Fibroblast of peridontal ligament (primary cell): ENCODE results near the gene ZNF148.
A peak's percentile ranks its signal among the peaks of the same experiment; 100 is the strongest.

Source experiments
- DNase-seq: peaks from one replicate; pipeline ENCODE4 v3.0.0-alpha.2; 2010; ENCODE audit errors: extremely low read depth

Gene ZNF148

DNA sequence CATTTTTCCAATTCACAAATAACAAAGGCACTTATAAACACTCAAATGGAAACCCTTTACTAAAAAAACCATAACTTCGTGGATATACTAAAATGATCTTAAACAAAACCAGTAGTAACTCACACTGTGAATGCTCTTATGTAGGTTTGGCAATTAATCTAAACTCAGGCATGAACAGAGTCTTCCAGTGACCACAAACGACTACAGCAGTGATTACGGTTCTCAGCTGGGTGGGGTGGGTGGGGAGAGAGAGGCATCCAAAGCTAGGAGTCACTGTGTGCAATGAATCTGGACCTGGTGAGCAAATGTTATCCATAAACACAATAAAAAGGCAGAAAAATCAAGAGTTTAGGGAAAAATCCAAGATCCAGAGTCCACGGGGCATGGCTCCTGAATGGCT, 183.9 kb downstream of the ZNF148 start:
- peak; percentile 75 for DNase-seq

GRCh38 chr3:125190786-125191185, 184.3 kb downstream of the ZNF148 start:
- DNase-seq = no peak

GRCh38 chr3:125189378-125190165, 185.6 kb downstream of the ZNF148 start:
- no peak for DNase-seq

DNA sequence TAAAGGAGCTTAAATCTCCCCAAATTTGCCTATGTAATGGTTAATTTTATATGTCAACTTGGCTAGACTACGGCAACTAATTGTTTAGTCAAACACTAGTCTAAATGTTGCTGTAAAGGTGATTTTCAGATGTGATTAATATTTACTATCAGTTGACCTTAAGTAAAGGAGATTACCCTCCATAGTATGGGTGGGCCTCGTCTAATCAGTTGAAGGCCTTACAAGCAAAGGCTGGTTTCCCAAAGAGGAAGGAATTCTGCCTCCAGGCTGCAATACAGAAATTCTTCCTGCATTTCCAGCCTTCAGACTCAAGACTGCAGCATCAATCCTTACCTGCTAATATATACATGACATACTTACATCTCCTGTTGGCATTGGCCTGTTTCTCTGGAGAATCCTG, 186.2 kb downstream of the ZNF148 start:
- no peak for DNase-seq

- DNase-seq = no peak
These were observed 187.6 kb downstream of the ZNF148 start for GRCh38 chr3:125187599-125187910.

DNA sequence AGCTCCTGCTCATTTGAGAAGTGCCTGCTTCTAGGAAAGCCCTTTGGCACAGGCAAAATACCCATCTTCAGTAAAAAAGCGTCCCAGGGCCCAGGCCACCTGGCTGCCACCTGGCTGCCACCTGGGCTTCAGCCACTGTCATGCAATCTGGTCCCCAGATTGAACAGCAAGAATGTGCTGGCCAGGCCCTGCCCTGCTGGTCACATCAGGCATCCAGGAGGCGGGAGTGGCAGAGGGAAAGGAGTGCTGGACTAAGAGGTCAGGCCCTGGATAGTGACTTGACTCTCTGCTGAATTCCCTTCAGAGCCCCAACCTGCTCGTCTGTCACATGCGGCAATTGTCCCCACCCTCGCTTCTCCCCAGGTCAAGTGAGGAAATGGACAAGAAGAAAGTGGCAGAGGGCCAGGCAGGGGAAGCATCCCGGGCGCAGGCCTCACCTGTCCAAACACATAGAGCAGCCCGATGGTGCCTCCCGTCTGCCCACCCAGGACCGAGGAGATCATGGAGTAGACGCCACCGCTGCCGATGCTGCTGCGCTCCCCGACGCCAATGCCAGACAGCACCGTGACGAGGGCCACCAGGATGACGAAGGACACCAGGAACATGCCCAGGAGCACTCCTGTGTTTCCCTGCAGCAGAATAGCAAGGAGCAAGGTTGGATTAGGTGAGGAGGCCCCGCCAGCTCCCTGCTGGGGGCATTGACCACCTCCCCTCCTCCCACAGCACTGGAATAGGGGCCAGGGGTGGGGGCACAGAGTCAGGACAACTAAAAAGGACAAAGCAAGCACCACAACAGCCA, 188.1 kb downstream of the ZNF148 start:
- DNase-seq = no peak

DNA sequence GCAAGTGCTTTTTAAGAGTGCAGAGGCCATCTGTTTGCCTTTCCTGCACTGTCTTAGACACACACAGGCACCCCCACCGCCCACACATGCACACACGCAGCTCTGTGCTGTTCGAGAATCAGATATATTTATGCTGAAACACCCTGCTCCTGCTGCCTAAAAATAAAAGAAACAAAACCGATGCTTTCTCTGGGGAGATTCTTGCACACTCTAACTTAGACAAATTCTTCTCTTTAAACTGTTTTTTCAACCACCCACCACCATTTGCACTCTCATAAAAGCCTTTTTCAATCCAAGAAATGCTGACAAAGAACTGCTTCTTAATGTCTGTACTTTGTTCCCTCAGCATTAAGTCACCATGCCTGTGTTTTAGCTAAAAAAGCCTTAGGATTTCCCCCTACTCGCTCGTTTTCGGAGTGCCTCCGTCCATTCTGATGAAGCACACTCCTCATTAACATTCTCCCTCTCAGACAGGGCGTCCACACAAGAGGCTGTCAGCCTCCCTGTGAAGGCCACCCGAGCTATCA, 188.8 kb downstream of the ZNF148 start:
- peak; percentile 54 for DNase-seq

DNA sequence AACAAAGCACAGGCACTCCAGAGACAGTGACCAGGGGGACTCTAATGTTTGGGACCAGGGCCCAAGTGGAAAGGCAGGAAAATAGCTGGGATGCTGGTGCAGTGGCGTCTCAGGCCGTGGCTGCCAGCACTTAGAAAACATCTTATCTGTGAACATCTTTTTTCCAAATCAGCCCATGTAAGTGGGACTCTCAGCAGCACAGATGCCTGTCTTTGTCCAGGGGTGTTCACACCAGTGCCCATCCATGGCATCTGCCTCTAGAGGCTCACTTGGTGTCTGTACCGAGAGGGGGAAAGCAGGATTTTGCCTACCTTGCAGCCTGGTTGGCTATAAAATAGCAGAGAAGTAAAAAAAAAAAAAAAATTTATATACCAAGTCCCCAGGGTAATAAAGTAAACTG, 189.3 kb downstream of the ZNF148 start:
- DNase-seq = no peak

DNA sequence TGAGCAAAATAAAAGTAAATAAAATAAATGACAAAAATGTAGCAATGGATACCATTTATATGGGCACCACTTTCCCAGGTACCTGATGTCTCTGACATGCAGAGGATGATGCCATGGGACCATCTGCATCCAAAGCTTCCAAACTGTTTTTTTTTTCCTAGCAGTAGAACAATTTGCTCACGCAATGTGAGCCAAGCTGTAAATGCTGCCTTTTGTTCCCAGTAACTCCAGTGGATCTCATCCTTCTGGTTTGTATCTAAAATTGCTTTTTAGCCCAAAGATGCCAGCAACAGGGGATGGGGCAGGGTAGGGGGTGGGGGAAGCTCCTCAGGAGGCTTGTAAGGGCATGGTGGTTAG, 195.3 kb downstream of the ZNF148 start:
- no peak for DNase-seq

DNA sequence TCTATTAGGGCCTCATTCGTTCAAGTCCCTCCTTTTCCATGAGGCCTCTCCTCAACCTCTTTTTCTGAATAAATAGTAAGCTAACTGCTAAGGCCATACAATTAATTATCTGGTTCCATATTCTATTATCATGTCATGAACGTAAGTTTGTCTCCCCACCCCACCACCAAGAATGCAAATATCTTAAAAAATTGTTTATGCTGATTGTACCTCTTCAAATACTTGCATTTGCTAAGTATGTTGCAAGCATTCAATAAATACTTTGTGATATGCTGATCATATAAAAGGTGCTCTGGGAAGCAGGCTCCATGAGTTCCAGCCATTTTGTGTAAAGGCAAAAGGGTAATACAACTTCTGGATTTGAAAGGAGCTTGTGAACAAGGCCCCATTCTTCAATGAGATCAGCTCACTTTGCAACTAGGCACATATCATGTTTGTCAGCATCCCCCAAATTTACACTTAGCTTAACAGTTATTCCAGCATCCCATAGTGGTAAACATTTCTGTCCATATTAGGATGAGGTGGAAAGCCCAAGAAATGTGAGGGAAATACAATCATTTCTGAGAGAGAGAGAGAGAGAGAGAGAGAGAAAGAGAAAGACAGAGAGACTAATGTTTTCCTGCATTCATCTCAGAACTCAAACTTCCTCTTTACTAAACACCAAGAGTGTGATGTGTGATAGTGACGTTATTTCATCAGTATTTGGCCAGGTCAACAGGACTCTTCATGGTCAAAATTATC, 195.8 kb downstream of the ZNF148 start:
- no peak for DNase-seq

DNA sequence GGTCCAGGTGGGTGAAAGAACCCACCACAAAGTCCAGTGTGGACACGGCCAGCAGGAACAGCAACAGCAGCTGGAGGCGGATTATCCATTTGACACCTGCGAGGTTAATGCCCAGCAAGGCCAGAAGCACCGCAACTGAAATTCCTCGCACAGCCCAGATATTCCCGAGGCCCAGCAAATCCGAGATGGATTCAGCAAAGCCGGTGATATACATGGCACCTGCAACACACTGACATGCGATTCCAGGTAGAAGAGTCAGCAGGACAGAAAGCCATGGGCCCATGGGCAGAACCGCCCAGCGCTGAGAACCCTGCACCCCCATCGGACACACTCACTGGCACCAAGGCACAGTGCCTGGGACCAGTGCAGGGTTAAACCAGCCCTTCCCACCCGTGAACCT, 197.4 kb downstream of the ZNF148 start:
- no peak for DNase-seq
